Progenitor cell of endocrine pancreas (in vitro differentiated cells): Measurements from ENCODE around the gene CENPV. TPM values are rescaled to one million over a fixed set of nuclear protein-coding genes. Genes with fewer than 3 reads are reported as not detected.

Source experiments
- DNase-seq: peaks from one replicate; pipeline ENCODE4 v3.0.0; 2021; ENCODE audit warnings: low spot score; ENCODE audit not compliant: unreplicated experiment
- H3K27ac Mint-ChIP-seq: 2 replicates; pipeline ENCODE4 v1.8.0; 2021; ENCODE audit warnings: mild to moderate bottlenecking, moderate library complexity, mixed read lengths
- H3K27me3 Mint-ChIP-seq: 2 replicates; pipeline ENCODE4 v1.8.0; 2021; ENCODE audit warnings: mixed read lengths
- H3K36me3 Mint-ChIP-seq: 2 replicates; pipeline ENCODE4 v1.8.0; 2022; ENCODE audit warnings: mixed read lengths; ENCODE audit not compliant: insufficient read depth
- H3K4me1 Mint-ChIP-seq: 2 replicates; pipeline ENCODE4 v1.8.0; 2021; ENCODE audit warnings: low read depth, mixed read lengths
- H3K4me3 Mint-ChIP-seq: 2 replicates; pipeline ENCODE4 v1.8.0; 2021; ENCODE audit warnings: low read depth, mild to moderate bottlenecking, moderate library complexity, mixed read lengths
- H3K9me3 Mint-ChIP-seq: 2 replicates; pipeline ENCODE4 v1.8.0; 2021; ENCODE audit warnings: low read depth, mixed read lengths
- total RNA-seq: library from RNA; stranded (reverse); gene quantifications from 2 replicates; pipeline ENCODE4 v1.2.1, GENCODE V29; 2021
- TF ChIP-seq, protein P1 (sequence below): fragments of 200-600 bp; sonication (generic); IDR thresholded peaks from one replicate; pipeline ENCODE4 v1.5.0; 2021; ENCODE audit warnings: antibody characterized with exemption, mild to moderate bottlenecking; ENCODE audit not compliant: unreplicated experiment

The CENPV gene
- total RNA-seq, 1 donor from 2014 or later, result 201 TPM

- H3K4me3 Mint-ChIP-seq, result no peak overlapping the region
Measured at GRCh38 chr17:16364625-16365024, 11.4 kb upstream of the CENPV start.

DNA sequence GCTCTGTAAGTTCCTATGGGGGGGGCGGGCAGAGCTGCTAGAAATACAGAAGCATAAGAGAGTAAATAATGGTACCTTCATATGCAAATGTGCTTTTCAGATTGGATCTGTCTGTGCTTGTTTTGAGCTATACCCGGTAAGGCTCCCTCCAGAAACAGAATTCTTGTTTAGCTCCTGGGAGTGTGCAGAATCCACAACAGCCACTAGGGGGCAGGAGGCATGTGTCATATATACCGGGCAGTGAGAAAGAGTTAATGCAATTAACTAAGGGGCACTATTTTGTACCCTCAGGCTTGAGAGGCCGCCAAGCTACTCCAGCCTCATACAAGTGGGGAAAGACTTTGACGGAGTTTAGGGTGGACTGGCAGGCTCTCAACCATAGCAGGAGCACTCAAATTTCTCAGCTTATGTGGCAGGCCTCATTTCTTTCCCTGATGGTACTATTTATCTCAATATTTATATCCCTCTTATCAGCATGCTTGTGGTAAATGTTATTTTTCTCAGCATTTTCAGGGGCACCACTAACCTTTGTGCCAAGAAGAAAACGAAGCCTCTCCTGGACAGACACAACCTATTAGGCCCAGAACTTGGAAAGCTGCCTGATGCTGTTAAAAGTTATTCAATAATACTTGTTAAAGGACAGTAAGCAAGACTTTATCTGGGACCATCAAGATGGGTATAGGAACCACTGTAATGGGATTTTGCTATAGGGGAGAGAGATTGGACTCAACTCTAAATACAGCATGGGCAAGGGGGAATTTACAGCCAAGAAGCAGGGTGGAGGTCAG lies 10.7 kb upstream of the CENPV start:
- Mint-ChIP-seq H3K4me1 (no peaks in the 10 kb centered on the region), H3K27ac (no peak overlapping the region), H3K4me3 (no peak overlapping the region), H3K36me3 (no peaks in the 10 kb centered on the region), H3K27me3 (no peaks in the 10 kb centered on the region), H3K9me3 (no peaks in the 10 kb centered on the region)
- TF ChIP-seq, protein P1, sequence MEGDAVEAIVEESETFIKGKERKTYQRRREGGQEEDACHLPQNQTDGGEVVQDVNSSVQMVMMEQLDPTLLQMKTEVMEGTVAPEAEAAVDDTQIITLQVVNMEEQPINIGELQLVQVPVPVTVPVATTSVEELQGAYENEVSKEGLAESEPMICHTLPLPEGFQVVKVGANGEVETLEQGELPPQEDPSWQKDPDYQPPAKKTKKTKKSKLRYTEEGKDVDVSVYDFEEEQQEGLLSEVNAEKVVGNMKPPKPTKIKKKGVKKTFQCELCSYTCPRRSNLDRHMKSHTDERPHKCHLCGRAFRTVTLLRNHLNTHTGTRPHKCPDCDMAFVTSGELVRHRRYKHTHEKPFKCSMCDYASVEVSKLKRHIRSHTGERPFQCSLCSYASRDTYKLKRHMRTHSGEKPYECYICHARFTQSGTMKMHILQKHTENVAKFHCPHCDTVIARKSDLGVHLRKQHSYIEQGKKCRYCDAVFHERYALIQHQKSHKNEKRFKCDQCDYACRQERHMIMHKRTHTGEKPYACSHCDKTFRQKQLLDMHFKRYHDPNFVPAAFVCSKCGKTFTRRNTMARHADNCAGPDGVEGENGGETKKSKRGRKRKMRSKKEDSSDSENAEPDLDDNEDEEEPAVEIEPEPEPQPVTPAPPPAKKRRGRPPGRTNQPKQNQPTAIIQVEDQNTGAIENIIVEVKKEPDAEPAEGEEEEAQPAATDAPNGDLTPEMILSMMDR, result peak; percentile 96
- peak; percentile 63 for DNase-seq

More at GRCh38 chr17:16364625-16365024, 11.4 kb upstream of the CENPV start:
- Mint-ChIP-seq H3K27me3 (no peaks in the 10 kb centered on the region), H3K27ac (no peak overlapping the region), H3K36me3 (no peaks in the 10 kb centered on the region), H3K4me1 (no peaks in the 10 kb centered on the region), H3K9me3 (no peaks in the 10 kb centered on the region)
- no peak for DNase-seq
- TF ChIP-seq, protein P1, result no peak

DNA sequence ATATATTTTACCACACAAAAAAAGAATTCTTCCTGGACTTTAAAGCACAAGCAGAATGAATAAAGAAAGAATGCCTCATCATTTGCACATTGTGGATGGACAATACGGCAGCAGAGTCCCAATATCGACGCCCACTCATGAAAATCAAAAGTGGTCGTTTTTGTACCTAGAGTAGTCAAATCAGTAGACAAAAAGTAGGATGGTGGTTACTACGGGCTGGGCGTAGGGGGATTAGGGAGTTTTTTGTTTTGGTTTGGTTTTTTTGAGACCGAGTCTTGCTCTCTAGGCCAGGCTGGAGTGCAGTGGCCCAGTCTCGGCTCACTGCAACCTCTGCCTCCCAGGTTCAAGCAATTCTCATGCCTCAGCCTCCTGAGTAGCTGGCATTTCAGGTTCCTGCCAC lies 8.6 kb upstream of the CENPV start:
- Mint-ChIP-seq H3K27me3 (no peaks in the 10 kb centered on the region), H3K36me3 (no peaks in the 10 kb centered on the region), H3K4me1 (no peaks in the 10 kb centered on the region), H3K4me3 (no peak overlapping the region), H3K9me3 (no peaks in the 10 kb centered on the region), H3K27ac (no peak overlapping the region)
- no peak for DNase-seq
- TF ChIP-seq, protein P1, result no peak

GRCh38 chr17:16358394-16358793 lies 5.1 kb upstream of the CENPV start:
- peaks cover 1% of the 10 kb centered on the region for H3K36me3 Mint-ChIP-seq
- no peaks in the 10 kb centered on the region for H3K27me3 Mint-ChIP-seq
- H3K4me3 Mint-ChIP-seq, result no peak overlapping the region

DNA sequence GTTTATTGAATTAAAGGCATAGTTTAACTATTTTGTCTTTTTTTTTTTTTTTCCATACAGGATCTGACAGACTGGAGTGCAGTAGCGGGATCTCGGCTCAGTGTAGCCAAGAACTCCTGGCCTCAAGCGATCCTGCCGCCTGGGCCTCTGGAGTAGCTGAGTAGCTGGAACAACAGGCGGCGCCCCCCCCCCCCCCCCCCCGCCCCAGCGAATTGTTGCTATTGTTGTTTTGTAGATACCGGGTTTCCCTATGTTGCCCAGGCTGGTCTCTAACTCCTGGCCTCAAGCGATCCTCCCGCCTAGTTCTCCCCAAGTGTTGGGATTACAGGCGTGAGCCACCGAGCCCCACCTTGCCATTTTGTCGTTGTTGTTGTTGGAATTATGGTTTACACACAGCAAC lies 1.3 kb upstream of the CENPV start:
- DNase-seq, result no peak
- peaks cover 12% of the 10 kb centered on the region for H3K4me1 Mint-ChIP-seq
- H3K4me3 Mint-ChIP-seq, result peak overlapping the region; percentile 74

More at GRCh38 chr17:16358394-16358793, 5.1 kb upstream of the CENPV start:
- no peak for DNase-seq
- no peaks in the 10 kb centered on the region for H3K4me1 Mint-ChIP-seq
- TF ChIP-seq, protein P1, result no peak
- no peaks in the 10 kb centered on the region for H3K9me3 Mint-ChIP-seq
- H3K27ac Mint-ChIP-seq, result no peak overlapping the region

More for the DNA sequence above, 1.3 kb upstream of the CENPV start:
- no peaks in the 10 kb centered on the region for H3K27me3 Mint-ChIP-seq
- TF ChIP-seq, protein P1, result no peak
- no peak overlapping the region for H3K27ac Mint-ChIP-seq
- H3K9me3 Mint-ChIP-seq, result no peaks in the 10 kb centered on the region
- H3K36me3 Mint-ChIP-seq, result peaks cover 4% of the 10 kb centered on the region
